Stimulated activated CD8-positive, alpha-beta memory T cell treated with anti-CD3 and anti-CD28 coated beads, Interleukin-7, amount 100 ng/mL, for 1 hour (primary cell): ENCODE measurements around the gene PPP1R3F.
A peak's percentile ranks its signal among the peaks of the same experiment; 100 is the strongest.

Experiments used
- DNase-seq, 2 donors: peaks; one replicate each; pipeline ENCODE4 v3.0.0-alpha.2; 2020; ENCODE audit warnings: low read depth in 2 of 2

PPP1R3F gene, protein sequence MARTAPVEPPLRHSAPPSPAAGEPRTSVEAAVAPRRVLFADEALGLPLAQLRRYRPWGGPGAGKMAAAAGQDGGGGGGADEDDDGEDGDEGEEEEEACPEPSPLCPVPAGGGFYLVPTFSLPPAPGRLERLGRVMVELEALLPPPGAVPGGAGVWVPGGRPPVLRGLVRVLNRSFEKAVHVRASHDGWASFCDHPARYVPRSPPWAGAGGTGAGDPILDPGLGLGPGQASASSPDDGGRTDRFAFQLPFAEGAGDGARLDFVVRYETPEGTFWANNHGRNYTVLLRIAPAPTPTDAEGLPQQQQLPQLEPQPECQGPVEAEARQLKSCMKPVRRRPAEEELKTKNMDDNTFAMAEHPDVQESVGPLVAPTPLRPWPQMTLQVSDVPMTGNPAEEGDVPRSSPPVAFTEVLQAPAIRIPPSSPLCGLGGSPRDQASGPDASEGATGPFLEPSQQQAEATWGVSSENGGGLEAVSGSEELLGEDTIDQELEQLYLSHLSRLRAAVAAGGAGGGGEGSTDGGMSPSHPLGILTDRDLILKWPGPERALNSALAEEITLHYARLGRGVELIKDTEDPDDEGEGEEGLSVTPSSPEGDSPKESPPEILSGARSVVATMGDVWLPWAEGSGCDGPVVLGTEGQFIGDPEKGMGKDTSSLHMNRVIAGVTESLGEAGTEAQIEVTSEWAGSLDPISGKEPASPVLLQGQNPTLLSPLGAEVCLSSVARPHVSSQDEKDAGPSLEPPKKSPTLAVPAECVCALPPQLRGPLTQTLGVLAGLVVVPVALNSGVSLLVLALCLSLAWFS

DNA sequence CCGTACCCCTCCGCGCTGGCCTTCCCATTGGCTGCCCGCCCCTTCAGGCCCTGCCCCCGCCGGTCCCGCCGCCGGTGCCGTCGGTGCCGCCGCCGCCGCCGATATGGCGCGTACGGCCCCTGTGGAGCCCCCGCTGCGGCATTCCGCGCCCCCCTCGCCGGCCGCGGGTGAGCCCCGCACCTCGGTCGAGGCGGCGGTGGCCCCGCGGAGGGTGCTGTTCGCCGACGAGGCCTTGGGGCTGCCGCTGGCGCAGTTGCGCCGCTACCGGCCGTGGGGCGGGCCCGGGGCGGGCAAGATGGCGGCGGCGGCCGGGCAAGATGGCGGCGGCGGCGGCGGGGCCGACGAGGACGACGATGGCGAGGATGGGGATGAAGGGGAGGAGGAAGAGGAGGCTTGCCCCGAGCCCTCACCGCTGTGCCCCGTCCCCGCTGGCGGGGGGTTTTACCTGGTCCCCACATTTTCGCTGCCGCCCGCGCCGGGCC, at the start of gene PPP1R3F:
PPP1R3F (plus strand) TSS at position 27 of the 482 bp plus-strand sequence; CDS start at position 104, 77 bp downstream.
- peak in 1 of 2 donors; percentile 9 for DNase-seq

DNA sequence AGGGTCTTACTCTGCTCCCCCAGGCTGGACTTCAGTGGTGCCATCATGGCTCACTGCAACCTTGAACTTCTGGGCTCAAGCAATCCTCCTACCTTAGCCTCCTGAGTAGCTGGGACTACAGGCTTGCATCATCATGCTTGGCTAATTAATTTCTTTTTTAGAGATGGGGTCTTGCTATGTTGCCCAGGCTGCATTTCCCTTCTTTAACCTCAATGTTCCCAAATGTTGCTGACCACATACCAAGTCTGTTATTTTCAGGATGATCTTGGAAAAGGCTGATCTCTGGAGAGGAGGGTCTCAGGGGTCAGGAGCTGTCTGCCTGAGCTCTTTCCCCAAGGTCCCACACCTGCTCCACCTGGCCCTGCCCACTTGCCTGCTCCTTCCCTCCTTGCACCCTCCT, 49.5 kb upstream of the PPP1R3F start:
- no peak for DNase-seq

DNA sequence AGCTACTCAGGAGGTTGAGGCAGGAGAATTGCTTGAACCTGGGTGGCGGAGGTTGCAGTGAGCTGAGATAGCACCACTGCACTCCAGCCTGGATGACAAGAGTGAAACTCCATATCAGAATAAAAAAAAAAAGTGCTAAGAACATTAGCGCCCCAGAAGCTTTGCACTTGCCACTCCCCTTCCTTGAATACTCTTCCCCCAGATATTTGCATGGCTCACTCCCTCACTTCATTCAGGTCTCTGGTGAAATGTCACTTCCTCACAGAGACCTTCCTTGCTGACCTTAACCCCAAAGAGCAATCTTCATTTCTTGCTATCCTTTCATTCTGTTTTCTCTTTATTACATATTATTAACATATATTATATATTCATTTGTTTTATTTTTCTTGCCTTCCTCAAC, 47.7 kb upstream of the PPP1R3F start:
- no peak for DNase-seq

DNA sequence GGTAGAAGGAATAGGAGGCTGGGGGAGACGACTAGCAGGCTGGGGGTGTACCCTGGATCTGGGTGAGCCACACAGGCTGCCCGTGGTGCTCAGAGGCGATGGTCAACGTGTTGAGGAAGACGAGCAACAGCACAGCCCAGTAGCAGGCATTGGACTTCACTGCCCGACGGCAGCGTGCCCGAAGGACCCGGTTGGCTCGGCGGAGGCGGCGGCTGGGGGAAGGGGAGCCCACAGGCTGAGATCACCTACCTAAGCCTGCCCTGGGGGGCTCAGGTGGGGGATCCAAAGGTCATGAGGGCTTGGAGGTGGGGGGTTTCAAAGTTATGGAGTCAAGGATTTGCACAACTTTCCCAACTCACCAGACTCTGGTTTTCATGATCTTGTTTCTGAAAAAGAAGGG, 43.7 kb upstream of the PPP1R3F start:
- DNase-seq = no peak

DNA sequence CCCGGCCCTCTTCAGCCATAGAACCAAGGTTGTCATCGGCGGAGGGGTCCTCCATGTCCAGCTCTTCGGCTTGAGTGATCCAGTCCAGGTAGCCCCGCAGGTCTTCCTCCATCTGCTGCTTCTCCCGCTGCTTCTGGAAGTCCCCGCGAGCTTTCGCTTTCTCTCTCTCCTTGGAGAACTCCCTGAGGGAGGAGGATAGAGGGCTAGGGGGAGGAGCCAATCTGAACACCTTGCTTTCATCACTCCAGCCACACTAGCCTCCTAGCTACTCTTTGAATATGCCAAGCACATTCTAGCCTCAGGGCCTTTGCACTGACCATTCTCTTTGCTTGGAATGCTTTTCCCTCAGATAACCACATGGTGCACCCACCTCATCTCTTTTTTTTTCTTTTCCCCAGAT, 42.6 kb upstream of the PPP1R3F start:
- DNase-seq = no peak

DNA sequence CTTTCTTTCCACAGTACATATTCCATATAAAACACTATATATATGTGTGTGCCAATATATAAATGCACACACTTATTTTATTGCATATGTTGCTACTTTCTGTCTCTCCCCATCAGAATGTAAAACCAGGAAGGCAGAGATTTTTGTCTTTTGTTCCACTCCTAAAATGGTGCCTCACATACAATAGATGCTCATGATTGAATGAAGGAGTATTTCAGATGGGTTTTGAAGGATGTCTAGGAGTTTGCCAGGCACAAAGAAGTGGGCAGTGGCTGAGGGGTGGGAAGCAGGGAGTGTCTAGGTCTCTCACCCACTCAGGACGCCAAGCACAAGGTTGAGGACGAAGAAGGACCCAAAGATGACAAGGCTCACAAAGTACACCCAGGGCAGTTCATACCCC, 41.9 kb upstream of the PPP1R3F start:
- DNase-seq = no peak

DNA sequence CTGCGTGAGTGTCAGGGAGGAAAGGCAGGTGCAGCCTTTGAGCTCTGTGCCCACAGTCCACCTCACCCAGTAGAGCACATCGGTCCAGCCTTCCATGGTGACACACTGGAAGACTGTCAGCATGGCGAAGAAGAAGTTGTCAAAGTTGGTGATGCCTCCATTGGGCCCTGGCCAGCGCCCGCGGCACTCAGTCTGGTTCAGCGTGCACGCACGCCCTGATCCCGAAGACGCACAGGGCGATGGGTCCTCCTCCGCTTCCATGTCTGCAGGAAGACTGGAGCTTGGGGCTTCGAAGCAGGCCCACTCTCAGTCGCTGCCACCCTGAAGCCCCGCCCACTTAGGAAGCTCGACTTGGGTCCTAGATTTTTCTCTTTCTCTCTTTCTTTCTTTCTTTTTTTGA, 41.4 kb upstream of the PPP1R3F start:
- no peak for DNase-seq

DNA sequence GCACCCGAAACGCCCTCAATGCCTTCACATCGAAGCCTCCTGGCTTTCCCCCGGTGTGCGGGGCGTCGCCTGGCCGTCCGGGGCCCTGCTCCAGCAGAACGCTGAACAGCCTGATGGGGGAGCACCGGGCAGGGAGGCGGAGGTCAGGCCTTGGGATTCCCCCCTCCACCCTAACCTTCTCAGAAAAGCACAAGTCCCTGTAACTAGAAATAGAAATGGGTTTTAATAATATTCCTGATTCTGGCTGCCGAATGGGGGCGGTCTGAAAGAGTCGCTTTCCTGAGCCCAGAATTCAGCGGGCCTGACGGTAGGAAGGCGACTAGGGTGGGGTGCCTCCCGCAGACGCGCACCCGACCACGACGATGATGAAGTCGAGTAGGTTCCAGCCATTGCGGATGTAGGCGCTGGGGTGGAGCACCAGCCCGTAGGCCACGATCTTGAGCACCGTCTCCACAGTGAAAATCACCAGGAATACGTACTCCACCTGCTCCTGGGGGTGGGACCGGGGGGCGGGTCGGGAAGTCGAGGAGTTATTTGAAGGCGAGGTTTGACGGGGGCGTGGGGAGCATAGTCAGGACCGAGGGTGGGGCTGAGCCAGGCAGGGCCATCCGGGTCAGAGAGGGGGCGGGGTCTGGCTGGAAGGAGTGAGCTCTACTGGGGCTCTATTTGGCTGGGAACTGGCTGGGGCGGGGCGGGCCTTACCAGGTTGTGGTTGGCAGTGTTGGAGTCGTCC, 38.9 kb upstream of the PPP1R3F start:
- DNase-seq = peak in 1 of 2 donors; percentile 5

DNA sequence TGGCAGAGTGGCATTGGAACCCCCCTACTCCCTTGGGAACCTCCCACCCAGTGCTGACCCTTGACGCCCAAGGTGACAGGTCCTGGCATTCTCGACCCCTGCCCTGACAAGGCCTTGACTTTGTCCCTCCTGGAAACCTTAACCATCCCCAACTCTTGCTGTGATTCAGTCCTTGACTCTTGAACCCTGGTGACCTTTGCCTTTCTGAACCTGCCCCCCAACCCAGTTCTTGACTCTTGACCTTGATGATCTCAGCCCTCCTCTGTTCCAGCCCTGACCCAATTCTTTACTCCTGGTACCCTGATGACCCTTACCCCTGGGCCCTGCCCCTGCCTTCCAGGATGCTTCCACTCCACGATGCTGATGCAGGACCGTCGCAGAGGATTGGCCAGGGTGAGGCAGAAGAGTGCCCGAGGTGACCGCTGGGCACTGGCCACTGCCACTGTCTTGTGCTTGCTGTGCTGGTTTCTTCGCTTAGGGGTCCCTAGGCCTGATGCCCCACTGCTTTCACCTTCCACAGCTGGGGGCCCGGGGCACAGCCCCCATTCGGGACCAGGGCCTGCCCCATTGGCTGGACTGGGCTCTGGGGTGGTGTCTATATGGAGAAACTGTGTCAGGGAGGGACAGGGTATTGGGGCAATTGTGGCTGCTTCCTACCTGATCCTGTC, 38.1 kb upstream of the PPP1R3F start:
- no peak for DNase-seq

DNA sequence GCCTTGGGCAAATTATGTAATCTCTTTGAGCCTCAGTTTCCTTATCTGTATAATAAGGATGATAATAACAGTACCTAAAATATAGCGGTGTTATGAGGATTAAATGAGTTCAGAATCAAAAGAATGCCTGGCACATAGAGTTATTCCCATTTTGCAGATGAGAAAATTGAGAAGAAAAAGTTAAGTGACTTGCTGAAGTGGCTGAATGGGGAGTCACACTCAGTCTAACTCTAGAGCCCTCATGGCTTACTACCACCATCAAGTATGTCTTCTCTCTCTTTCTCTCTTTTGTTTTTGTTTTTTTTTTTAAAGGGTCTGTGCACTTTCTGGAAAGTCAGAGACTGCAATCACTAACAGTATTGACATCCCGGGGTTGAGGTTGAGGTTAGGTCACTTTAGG, 37.1 kb upstream of the PPP1R3F start:
- DNase-seq = no peak

DNA sequence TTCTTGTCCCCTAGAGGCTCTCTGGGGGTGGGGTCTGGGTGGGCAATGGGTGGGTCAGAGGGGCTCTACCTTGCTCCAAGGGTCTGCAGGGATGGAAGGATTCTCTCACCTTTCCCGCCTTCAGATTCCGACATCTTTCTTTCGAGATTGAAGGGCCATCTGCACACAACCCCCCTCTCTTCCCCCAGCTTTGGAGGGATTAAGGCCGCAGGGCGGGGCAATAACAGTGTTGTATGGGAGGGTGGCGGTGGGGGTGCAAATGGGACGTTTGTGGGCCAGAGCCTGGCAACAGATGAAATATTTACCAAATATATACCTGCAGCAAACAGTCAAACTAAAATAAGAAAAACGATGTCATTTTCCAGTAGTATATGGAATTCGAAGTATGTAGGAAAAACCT, 36.4 kb upstream of the PPP1R3F start, which contains the start of gene CACNA1F:
CACNA1F (minus strand) TSS at position 165 of the 400 bp plus-strand sequence; CDS start at position 134, 31 bp downstream.
- DNase-seq = no peak

DNA sequence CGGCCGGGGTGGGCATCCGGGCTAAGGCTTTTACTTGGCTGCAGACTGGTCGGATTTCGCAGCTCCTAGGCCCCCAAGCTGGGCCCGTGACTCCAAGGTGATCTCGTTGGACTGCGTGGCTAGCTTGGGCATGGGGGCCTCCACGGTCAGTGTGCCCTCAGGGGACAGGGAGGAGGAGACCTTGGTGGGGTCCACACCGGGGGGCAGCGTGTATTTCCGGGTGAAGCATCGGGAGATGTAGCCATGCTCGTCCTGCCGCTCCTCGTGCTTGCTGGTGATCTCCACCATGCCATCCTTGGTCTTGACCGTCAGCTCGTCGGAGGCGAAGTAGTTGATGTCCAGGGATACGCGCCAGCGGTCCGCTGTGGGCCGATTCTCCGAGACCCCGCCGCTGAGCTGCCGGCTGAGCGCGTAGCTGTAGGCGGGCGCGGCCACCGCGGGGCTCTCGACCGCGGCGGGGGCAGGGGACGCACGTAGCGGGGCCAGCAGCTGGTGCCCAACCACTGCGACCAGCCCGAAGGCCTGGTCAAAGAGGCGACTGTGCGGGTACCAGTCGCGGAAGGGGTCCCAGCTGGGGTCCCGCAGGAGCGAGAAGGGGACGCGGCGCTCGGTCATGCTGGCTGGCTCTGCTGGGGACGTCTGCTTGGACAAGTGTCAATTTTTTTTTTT, 35.6 kb upstream of the PPP1R3F start:
- DNase-seq = no peak

DNA sequence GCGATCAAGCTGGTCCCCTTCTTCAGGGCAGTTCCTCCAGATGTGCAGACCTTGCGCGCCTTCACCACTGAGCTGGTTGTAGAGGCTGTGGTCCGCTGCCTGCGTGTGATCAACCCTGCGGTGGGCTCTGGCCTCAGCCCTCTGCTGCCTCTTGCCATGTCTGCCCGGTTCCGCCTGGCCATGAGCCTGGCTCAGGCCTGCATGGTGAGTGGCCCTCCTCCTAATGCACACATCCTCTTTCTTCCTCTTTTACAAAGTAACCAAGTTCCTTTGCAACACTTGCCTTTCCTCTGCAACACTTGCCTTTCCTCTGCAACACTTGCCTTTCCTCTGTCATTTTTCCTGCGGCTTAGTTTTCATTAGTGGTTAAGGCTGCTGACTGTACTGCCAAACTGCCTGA, 32.5 kb upstream of the PPP1R3F start:
- DNase-seq = no peak

DNA sequence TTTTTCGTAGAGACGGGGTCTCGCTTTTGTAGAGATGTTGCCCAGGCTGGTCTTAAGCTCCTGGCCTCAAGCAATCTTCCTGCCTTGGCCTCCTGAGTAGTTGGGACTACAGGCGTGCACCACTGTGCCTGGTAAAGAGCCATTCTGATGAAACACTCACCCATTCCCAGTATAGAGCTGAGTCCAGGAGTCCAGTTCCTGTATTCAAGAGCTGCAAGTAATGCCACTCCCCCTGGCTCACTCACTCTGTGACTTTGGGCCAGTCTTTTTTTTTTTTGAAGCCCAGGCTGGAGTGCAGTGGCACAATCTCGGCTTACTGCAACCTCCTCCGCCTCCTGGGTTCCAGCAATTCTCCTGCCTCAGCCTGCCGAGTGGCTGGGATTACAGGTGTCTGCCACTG, 30.9 kb upstream of the PPP1R3F start:
- no peak for DNase-seq

DNA sequence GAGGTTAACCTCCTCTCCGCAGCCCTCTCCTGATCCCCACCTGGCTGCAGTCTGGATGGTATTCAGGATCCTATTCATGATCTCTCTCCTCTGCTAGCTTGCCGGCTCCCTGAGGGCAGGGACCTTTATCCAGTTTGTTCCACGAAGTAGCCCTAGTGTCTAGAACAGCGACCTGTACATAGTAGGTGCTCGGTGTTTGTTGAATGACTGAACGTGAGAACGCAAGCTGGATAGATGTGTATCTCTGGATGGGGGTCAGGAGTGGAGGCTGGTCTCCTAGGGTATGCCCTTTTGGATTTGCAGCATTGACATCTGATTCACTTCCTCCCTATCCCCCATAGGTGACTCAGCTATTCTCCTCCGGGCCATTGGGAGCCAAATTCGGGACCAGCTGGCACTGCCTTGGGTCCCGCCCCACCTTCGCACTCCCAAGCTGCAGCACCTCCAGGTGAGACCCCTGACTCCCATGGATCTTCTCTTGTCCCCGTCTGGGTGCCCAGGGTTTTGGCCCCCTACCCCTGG, 27.0 kb upstream of the PPP1R3F start:
- DNase-seq = no peak

DNA sequence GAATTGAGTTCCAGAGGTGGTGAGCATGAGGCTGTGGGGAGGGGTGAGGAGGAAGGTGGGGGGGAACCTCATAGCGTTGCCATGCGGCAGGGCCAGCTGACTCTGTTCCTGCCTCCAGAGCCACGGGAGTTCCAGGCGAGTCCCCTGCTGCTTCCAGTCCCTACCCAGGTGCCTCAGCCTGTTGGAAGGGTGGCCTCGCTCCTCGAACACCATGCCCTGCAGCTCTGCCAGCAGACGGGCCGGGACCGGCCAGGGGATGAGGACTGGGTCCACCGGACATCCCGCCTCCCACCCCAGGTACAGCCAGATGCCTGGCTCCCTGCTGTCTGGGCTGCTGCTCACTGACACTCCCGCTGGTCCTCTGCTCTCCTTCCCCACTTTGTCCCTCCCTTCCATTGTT, 26.4 kb upstream of the PPP1R3F start:
- no peak for DNase-seq

DNA sequence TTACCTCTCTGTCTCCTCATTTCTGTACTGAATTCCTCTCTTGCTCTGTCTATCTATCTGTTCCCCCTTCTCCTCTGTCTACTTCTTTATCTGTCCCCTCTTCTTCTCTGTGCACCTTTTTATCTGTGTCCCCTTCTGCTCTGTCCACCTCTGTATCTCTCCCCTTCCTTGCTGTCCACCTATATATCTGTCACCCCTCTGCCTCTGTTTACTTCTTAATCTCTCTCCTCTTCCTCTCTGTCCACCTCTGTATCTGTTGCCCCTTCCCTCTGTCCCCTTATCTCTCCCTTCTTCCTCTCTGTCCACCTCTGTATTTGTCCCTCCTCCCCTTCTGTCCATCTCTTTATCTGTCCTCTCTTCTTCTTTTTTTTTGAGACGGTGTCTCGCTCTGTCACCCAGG, 25.4 kb upstream of the PPP1R3F start:
- DNase-seq = no peak

DNA sequence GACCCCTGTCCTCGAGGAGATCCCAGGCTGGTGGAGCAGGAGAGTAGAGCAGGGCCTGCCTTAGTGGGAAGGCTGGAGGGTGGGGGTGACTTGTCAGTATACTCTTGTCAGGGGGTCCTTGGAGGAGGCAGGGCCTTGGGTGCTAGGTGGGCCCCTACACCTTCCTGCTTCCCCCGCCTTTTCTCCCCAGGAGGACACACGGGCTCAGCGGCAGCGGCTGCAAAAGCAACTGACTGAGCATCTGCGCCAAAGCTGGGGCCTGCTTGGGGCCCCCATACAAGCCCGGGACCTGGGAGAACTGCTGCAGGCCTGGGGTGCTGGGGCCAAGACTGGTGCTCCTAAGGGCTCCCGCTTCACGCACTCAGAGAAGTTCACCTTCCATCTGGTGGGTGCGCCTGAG, 23.1 kb upstream of the PPP1R3F start:
- DNase-seq = no peak

DNA sequence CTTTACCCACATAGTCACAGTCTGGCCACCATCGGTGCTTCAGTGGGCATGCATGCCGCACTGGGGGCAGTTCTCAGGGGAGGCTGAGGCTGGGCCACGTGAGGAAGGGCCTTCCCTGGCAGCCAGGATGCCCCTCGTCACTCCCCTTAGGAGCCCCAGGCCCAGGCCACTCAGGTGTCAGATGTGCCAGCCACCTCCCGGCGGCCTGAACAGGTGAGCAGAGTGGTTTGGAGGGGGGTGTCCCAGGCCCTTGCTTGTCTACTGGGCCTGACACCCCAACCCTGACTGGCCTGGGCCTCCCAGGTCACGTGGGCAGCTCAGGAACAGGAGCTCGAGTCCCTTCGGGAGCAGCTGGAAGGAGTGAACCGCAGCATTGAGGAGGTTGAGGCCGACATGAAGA, 22.2 kb upstream of the PPP1R3F start:
- no peak for DNase-seq

DNA sequence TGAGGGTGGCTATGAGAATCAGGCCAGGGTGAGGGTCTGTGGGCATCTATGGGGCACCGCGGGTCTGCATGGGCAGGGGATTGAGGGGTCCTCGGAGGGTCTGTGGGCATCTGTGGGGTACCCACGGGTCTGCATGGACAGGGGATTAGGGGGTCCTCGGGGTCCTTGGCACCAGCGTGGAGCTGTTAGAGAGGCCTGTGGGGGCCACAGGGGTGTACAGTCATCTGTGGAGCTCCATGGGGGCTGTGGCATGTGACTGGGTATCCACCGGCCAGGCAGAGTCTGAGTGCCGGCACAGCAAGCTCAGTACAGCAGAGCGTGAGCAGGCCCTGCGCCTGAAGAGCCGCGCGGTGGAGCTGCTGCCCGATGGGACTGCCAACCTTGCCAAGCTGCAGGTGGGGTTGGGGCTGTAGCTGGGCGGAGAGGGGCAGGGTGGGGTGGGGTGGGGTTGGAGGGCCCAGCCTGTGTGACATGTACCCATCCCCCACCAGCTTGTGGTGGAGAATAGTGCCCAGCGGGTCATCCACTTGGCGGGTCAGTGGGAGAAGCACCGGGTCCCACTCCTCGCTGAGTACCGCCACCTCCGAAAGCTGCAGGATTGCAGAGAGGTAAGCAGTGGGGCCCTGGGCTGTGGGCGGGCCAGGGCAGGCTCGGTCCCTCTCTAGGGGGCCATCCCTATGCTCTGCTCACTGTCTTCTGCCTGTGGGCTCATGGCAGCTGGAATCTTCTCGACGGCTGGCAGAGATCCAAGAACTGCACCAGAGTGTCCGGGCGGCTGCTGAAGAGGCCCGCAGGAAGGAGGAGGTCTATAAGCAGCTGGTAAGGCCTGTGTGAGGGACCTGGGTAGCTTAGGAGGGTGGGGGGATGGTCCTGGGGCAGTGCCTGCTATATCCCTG, 21.4 kb upstream of the PPP1R3F start:
- no peak for DNase-seq
